Measurements from ENCODE around the gene TADA2B. TPM values are rescaled to one million over a fixed set of nuclear protein-coding genes. Genes with fewer than 3 reads are reported as not detected.

TADA2B gene
- total and polyA plus RNA-seq, 2 donors (not counting 1 experiment from before 2014, with no cell fraction given) = 13.6 to 38.5 TPM

DNA sequence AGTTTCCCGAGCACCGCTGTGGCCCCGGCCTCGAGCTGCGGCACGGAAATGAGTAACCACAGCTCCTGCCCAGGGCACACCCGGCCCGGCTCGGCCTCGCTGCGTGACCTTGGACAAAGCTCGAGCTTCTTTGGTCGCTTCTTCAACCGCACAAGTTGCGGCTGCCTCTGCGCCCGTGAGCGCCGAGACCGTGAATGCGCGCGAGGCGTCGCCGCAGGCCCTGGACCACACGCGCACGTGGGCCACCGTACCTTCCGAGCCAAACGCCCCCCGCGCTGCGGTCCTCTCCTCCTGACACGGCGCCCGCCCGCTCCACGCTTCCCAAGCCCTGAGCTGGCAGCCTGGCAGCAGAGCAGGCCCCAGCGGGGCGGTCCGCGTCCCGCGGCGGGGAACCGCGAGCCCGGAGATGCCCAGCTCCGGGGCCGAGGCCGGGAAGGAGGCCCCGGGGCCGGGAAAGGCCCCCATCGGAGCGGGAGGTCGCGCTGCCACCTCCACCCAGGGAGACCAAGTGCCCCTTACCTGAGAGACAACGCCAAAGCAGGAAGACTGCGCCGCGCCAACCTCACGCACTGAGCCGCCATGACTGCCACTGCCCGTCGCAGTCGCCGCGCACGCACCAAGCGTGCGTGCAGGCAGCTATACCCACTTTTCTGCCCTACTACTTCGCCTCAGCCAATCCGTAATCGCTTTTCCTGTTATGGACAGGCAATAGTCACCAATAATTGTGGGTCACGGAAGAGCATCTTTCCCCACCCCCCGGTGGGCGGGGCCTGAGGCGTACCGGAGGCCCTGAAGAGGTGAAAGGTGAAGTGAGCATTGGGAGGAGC is 24.5 kb downstream of the TADA2B start, which contains the start of gene GRPEL1:
TSS of gene GRPEL1 (minus strand) at position 613 of the 827 bp plus-strand sequence. CDS start at position 581, 32 bp downstream.
- Histone ChIP-seq H3K4me1 (ENCODE audit: control insufficient read depth in 2 of 2, insufficient read depth in 2 of 2, low read length in 2 of 2) (peaks cover 26 to 37% of the 10 kb centered on the region in 2 donors), H4K20me1 (ENCODE audit: control insufficient read depth, insufficient read depth, low read length, poor library complexity, severe bottlenecking) (peaks cover 40% of the 10 kb centered on the region), H3K27ac (ENCODE audit: low read length in 2 of 2) (peak within 1 kb of the TSS; percentile 73 to 75), H3K27me3 (replicated peaks in 1 of 4; ENCODE audit: control extremely low read depth in 1 of 4, control insufficient read depth in 3 of 4, insufficient read depth in 4 of 4, low read length in 3 of 4) (peaks cover 0 to 3% (median 1%) of the 10 kb centered on the region in 4 experiments), H3K4me2 (replicated peaks; ENCODE audit: low read depth, low read length, poor library complexity, severe bottlenecking) (peak within 1 kb of the TSS; percentile 85), H3K9me3 (ENCODE audit: control extremely low read depth in 1 of 3, control insufficient read depth in 2 of 3, insufficient read depth in 1 of 3, low read length in 2 of 3) (no peaks in the 10 kb centered on the region), H3K79me2 (ENCODE audit: control insufficient read depth, insufficient read depth, low read length) (peaks cover 35% of the 10 kb centered on the region), H3K4me3 (ENCODE audit: control extremely low read depth in 1 of 5, extremely low read depth in 1 of 5, insufficient read depth in 1 of 5, low read depth in 2 of 5, low read length in 4 of 5) (peak within 1 kb of the TSS; percentile 73 to 90 (median 80)), H3K9ac (ENCODE audit: low read length) (peak within 1 kb of the TSS; percentile 87), H2AFZ (ENCODE audit: insufficient read depth, low read depth, low read length, poor library complexity, severe bottlenecking) (peak within 1 kb of the TSS; percentile 82), H3K36me3 (replicated peaks in 1 of 2; ENCODE audit: control extremely low read depth in 1 of 2, control insufficient read depth in 1 of 2, extremely low read depth in 1 of 2, insufficient read depth in 2 of 2, low read length in 1 of 2) (peaks cover 0 to 19% of the 10 kb centered on the region in 2 experiments)
- TF ChIP-seq, protein P1, sequence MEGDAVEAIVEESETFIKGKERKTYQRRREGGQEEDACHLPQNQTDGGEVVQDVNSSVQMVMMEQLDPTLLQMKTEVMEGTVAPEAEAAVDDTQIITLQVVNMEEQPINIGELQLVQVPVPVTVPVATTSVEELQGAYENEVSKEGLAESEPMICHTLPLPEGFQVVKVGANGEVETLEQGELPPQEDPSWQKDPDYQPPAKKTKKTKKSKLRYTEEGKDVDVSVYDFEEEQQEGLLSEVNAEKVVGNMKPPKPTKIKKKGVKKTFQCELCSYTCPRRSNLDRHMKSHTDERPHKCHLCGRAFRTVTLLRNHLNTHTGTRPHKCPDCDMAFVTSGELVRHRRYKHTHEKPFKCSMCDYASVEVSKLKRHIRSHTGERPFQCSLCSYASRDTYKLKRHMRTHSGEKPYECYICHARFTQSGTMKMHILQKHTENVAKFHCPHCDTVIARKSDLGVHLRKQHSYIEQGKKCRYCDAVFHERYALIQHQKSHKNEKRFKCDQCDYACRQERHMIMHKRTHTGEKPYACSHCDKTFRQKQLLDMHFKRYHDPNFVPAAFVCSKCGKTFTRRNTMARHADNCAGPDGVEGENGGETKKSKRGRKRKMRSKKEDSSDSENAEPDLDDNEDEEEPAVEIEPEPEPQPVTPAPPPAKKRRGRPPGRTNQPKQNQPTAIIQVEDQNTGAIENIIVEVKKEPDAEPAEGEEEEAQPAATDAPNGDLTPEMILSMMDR (IDR thresholded peaks at IDR 0.05) = no peak
- TF ChIP-seq EZH2 (IDR thresholded peaks at IDR 0.05; ENCODE audit: borderline replicate concordance, insufficient read depth, low read depth, low read length, poor library complexity, severe bottlenecking) = no peak
- ATAC-seq (ENCODE audit: low read depth) (peak; percentile 91), DNase-seq (peak; percentile 100)
- ChIA-PET CTCF (interaction anchor here (0.5 to 11.2 kb wide), 14 partner anchors 23 to 816 kb away, joined by 3 to 164 read pairs (median 4); partner anchors contain the start of genes BLOC1S4, TADA2B and TBC1D14), POLR2A (interaction anchor here (0.6 to 4.8 kb wide), 12 partner anchors 9 to 493 kb away, joined by 3 to 36 read pairs (median 6); partner anchors contain the start of genes MAN2B2, MRFAP1, TADA2B and TBC1D14)
- Mint-ChIP-seq H3K9me3 (ENCODE audit: insufficient read depth) (no peaks in the 10 kb centered on the region), H3K27ac (peak within 1 kb of the TSS; percentile 94), H3K4me3 (peak within 1 kb of the TSS; percentile 94), H3K27me3 (peaks cover 3% of the 10 kb centered on the region), H3K4me1 (peaks cover 44% of the 10 kb centered on the region)
- intact Hi-C loops (cut with micrococcal nuclease) = loop anchor here (1.0 kb wide), 10 partner anchors 24 to 427 kb away; partner anchors contain the start of genes BLOC1S4, MRFAP1, MRFAP1L1 and TADA2B
- WGBS (ENCODE audit: insufficient coverage) = under 1% methylated on average over 78 of the region's 81 CpGs

Data from B cell (primary cell).